Uterus (tissue), 2 donors: ENCODE measurements around the gene SECTM1.

Experiments used
- POLR2A ChIP-seq, 2 donors: fragments of 450-650 bp; IDR thresholded peaks; one replicate each; pipeline ENCODE4 v1.6.1; 2016; ENCODE audit warnings: antibody characterized with exemption in 2 of 2, mild to moderate bottlenecking in 1 of 2, moderate library complexity in 1 of 2
- TF ChIP-seq, protein P1 (sequence below), 4 experiments: fragments of 200-600 bp in 2 of 4; fragments of 450-650 bp in 2 of 4; sonication (generic) in 2 of 4; IDR thresholded peaks; one replicate each; pipeline ENCODE4 v1.5.1; 2016 to 2019; ENCODE audit warnings: antibody characterized with exemption in 4 of 4, mild to moderate bottlenecking in 2 of 4, moderate library complexity in 1 of 4

GRCh38 chr17:82282239-82283207 is 51.0 kb downstream of the SECTM1 start:
- TF ChIP-seq, protein P1, sequence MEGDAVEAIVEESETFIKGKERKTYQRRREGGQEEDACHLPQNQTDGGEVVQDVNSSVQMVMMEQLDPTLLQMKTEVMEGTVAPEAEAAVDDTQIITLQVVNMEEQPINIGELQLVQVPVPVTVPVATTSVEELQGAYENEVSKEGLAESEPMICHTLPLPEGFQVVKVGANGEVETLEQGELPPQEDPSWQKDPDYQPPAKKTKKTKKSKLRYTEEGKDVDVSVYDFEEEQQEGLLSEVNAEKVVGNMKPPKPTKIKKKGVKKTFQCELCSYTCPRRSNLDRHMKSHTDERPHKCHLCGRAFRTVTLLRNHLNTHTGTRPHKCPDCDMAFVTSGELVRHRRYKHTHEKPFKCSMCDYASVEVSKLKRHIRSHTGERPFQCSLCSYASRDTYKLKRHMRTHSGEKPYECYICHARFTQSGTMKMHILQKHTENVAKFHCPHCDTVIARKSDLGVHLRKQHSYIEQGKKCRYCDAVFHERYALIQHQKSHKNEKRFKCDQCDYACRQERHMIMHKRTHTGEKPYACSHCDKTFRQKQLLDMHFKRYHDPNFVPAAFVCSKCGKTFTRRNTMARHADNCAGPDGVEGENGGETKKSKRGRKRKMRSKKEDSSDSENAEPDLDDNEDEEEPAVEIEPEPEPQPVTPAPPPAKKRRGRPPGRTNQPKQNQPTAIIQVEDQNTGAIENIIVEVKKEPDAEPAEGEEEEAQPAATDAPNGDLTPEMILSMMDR (IDR thresholded peaks at IDR 0.05), result no peak
- no peak for TF ChIP-seq POLR2A (IDR thresholded peaks at IDR 0.05)
